GM12865 (cell line): ENCODE data around the gene PODNL1.

Experiments
- DNase-seq: peaks from one replicate; pipeline ENCODE4 v3.0.0; 2010; ENCODE audit warnings: low read depth
- H3K4me3 ChIP-seq: 2 replicates; pipeline ENCODE4 v1.5.1; 2011; ENCODE audit warnings: mild to moderate bottlenecking, low read depth, low read length, control low read depth
- CTCF ChIP-seq: IDR thresholded peaks from 2 replicates; pipeline ENCODE4 v1.5.1; 2011; ENCODE audit warnings: low read length, control low read depth, low read depth, inconsistent platforms; ENCODE audit not compliant: insufficient read depth; ENCODE audit errors: missing control alignments

Gene PODNL1

GRCh38 chr19:13983213-13983889 lies 45.1 kb upstream of the PODNL1 start:
- DNase-seq = no peak
- H3K4me3 ChIP-seq = no peak overlapping the region
- TF ChIP-seq CTCF = no peak

GRCh38 chr19:13982773-13983172 lies 44.6 kb upstream of the PODNL1 start:
- DNase-seq = no peak
- no peak overlapping the region for H3K4me3 ChIP-seq
- TF ChIP-seq CTCF = no peak

- no peak for TF ChIP-seq CTCF
- DNase-seq = no peak
- H3K4me3 ChIP-seq = no peak overlapping the region
Observed at GRCh38 chr19:13981988-13982501, 43.8 kb upstream of the PODNL1 start.

GRCh38 chr19:13981467-13981866 lies 43.2 kb upstream of the PODNL1 start:
- no peak for TF ChIP-seq CTCF
- H3K4me3 ChIP-seq = no peak overlapping the region
- no peak for DNase-seq

GRCh38 chr19:13981021-13981420 lies 42.8 kb upstream of the PODNL1 start:
- no peak for TF ChIP-seq CTCF
- H3K4me3 ChIP-seq = no peak overlapping the region
- no peak for DNase-seq

GRCh38 chr19:13980340-13980739 lies 42.1 kb upstream of the PODNL1 start:
- DNase-seq = no peak
- no peak overlapping the region for H3K4me3 ChIP-seq
- TF ChIP-seq CTCF = no peak

GRCh38 chr19:13979686-13980085 lies 41.5 kb upstream of the PODNL1 start:
- H3K4me3 ChIP-seq = no peak overlapping the region
- no peak for DNase-seq
- no peak for TF ChIP-seq CTCF
